Mesendoderm (in vitro differentiated cells): Measurements from ENCODE around the gene CCNL2.
"Not testable (repeated sequence)": the region's sequence is repeated elsewhere in the genome, so short reads cannot be mapped to it uniquely, and the experiment has no call there.

Experiments used
- DNase-seq: peaks from one replicate; pipeline ENCODE4 v3.0.0; 2013
- H2AK5ac ChIP-seq: 2 replicates; pipeline ENCODE4 v1.6.1; 2013; ENCODE audit warnings: low read length, inconsistent platforms
- H2BK120ac ChIP-seq: 2 replicates; pipeline ENCODE4 v1.6.1; 2013; ENCODE audit warnings: low read depth, mild to moderate bottlenecking, low read length, moderate library complexity, mixed read lengths
- H2BK15ac ChIP-seq: replicated peaks from 2 replicates; pipeline ENCODE4 v1.6.1; 2013; ENCODE audit warnings: low read depth, mild to moderate bottlenecking, moderate library complexity
- H2BK5ac ChIP-seq: 2 replicates; pipeline ENCODE4 v1.6.1; 2013; ENCODE audit warnings: low read length, inconsistent platforms
- H3K18ac ChIP-seq: 2 replicates; pipeline ENCODE4 v1.6.1; 2013; ENCODE audit warnings: mild to moderate bottlenecking, low read length, mixed read lengths
- H3K23ac ChIP-seq: one replicate; pipeline ENCODE4 v1.6.1; 2013; ENCODE audit warnings: low read length
- H3K27ac ChIP-seq: 2 replicates; pipeline ENCODE4 v1.5.1; 2013; ENCODE audit warnings: low read depth, mild to moderate bottlenecking, inconsistent platforms, low read length, moderate library complexity
- H3K27me3 ChIP-seq: 2 replicates; pipeline ENCODE4 v1.6.1; 2013; ENCODE audit warnings: low read length, control low read depth, mild to moderate bottlenecking, inconsistent platforms; ENCODE audit not compliant: insufficient read depth, poor library complexity
- H3K36me3 ChIP-seq: 2 replicates; pipeline ENCODE4 v1.6.1; 2013; ENCODE audit warnings: low read length, inconsistent platforms; ENCODE audit not compliant: control insufficient read depth, insufficient read depth
- H3K4ac ChIP-seq: one replicate; pipeline ENCODE4 v1.6.1; 2013; ENCODE audit warnings: low read depth, mild to moderate bottlenecking, low read length, moderate library complexity
- H3K4me1 ChIP-seq: 2 replicates; pipeline ENCODE4 v1.6.1; 2013; ENCODE audit warnings: low read depth, low read length, inconsistent platforms; ENCODE audit not compliant: control insufficient read depth
- H3K4me2 ChIP-seq: 2 replicates; pipeline ENCODE4 v1.6.1; 2013; ENCODE audit warnings: low read length
- H3K4me3 ChIP-seq: 2 replicates; pipeline ENCODE4 v1.5.1; 2013; ENCODE audit warnings: mild to moderate bottlenecking, low read length
- H3K56ac ChIP-seq: one replicate; pipeline ENCODE4 v1.6.1; 2013; ENCODE audit warnings: low read length
- H3K79me1 ChIP-seq: 2 replicates; pipeline ENCODE4 v1.6.1; 2013; ENCODE audit warnings: low read length, inconsistent platforms
- H3K79me2 ChIP-seq: 2 replicates; pipeline ENCODE4 v1.6.1; 2013; ENCODE audit warnings: mild to moderate bottlenecking, low read length; ENCODE audit not compliant: control insufficient read depth, insufficient read depth
- H3K9ac ChIP-seq: 2 replicates; pipeline ENCODE4 v1.6.1; 2013; ENCODE audit warnings: low read length, inconsistent platforms
- H4K5ac ChIP-seq: one replicate; pipeline ENCODE4 v1.6.1; 2013; ENCODE audit warnings: low read length
- H4K8ac ChIP-seq: one replicate; pipeline ENCODE4 v1.6.1; 2013; ENCODE audit warnings: low read depth, mild to moderate bottlenecking, control low read depth, low read length, moderate library complexity
- WGBS: extraction: QIAGEN DNeasy Blood & Tissue Kit; methylation state at CpG from one replicate; pipeline ENCODE4 v1.1.7; 2013; ENCODE audit warnings: low lambda C conversion rate, missing lambda C conversion rate; ENCODE audit not compliant: insufficient coverage; ENCODE audit errors: extremely low coverage; 5-methylcytosine and 5-hydroxymethylcytosine counted together

CCNL2 gene

GRCh38 chr1:1387098-1388077, 11.7 kb downstream of the CCNL2 start:
- Histone ChIP-seq H4K5ac (no peak overlapping the region), H2BK120ac (no peak overlapping the region), H4K8ac (no peak overlapping the region), H2BK5ac (no peak overlapping the region), H2BK15ac (no peak overlapping the region), H3K23ac (no peak overlapping the region), H3K27ac (no peak overlapping the region), H3K4me2 (no peak overlapping the region), H3K36me3 (peaks cover 21% of the 10 kb centered on the region), H2AK5ac (no peak overlapping the region), H3K9ac (no peak overlapping the region), H3K18ac (no peak overlapping the region), H3K56ac (no peak overlapping the region), H3K79me1 (peaks cover 1% of the 10 kb centered on the region), H3K79me2 (no peaks in the 10 kb centered on the region), H3K4me3 (no peak overlapping the region), H3K4ac (no peak overlapping the region), H3K27me3 (no peaks in the 10 kb centered on the region), H3K4me1 (no peaks in the 10 kb centered on the region)
- WGBS = no CpG with 5 or more reads among the region's 50 CpGs
- DNase-seq = no peak

GRCh38 chr1:1385931-1386330, 13.2 kb downstream of the CCNL2 start:
- no peaks in the 10 kb centered on the region for H3K79me2 ChIP-seq
- no peak overlapping the region for H3K9ac ChIP-seq
- H3K27me3 ChIP-seq = no peaks in the 10 kb centered on the region
- no peak overlapping the region for H3K23ac ChIP-seq
- no peak overlapping the region for H3K4me2 ChIP-seq
- H4K5ac ChIP-seq = no peak overlapping the region
- no peak overlapping the region for H2BK120ac ChIP-seq
- H3K4me3 ChIP-seq = no peak overlapping the region
- H2AK5ac ChIP-seq = no peak overlapping the region
- H3K36me3 ChIP-seq = peaks cover 17% of the 10 kb centered on the region
- no CpG with 5 or more reads among the region's 8 CpGs for WGBS
- H3K18ac ChIP-seq = no peak overlapping the region
- no peak overlapping the region for H4K8ac ChIP-seq
- no peak overlapping the region for H3K56ac ChIP-seq
- H3K27ac ChIP-seq = no peak overlapping the region
- no peak overlapping the region for H2BK5ac ChIP-seq
- peaks cover 2% of the 10 kb centered on the region for H3K79me1 ChIP-seq
- DNase-seq = no peak
- no peak overlapping the region for H2BK15ac ChIP-seq
- no peak overlapping the region for H3K4ac ChIP-seq
- H3K4me1 ChIP-seq = no peaks in the 10 kb centered on the region

DNA sequence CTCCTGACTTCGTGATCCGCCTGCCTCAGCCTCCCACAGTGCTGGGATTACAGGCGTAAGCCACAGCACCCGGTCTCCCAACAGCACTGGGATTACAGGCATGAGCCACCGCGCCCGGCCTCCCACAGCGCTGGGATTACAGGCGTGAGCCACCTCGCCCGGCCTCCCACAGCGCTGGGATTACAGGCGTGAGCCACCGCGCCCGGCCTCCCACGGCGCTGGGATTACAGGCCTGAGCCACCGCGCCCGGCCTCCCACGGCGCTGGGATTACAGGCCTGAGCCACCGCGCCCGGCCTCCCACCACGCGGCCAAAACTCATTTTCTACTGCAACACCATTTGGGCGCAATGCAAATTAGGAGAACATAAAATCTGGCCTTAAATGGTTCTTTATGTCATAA, 13.8 kb downstream of the CCNL2 start:
- H3K27ac ChIP-seq, H2BK15ac ChIP-seq, H3K27me3 ChIP-seq, H3K23ac ChIP-seq, H4K5ac ChIP-seq, DNase-seq, H3K4ac ChIP-seq, H3K9ac ChIP-seq, H3K4me3 ChIP-seq, H2BK5ac ChIP-seq, H3K4me1 ChIP-seq, H3K56ac ChIP-seq, H3K18ac ChIP-seq, H4K8ac ChIP-seq, H2AK5ac ChIP-seq, H2BK120ac ChIP-seq, H3K4me2 ChIP-seq, H3K79me1 ChIP-seq, H3K79me2 ChIP-seq: not testable (repeated sequence)
- WGBS = no CpG with 5 or more reads among the region's 29 CpGs
- H3K36me3 ChIP-seq = peaks cover 17% of the 10 kb centered on the region

- Histone ChIP-seq H3K79me2 (no peaks in the 10 kb centered on the region), H3K9ac (no peak overlapping the region), H2AK5ac (no peak overlapping the region), H3K4ac (no peak overlapping the region), H3K18ac (no peak overlapping the region), H3K36me3 (peaks cover 2% of the 10 kb centered on the region), H2BK120ac (no peak overlapping the region), H4K5ac (no peak overlapping the region), H3K27ac (no peak overlapping the region), H3K27me3 (no peaks in the 10 kb centered on the region), H3K56ac (no peak overlapping the region), H3K23ac (no peak overlapping the region), H4K8ac (no peak overlapping the region), H2BK5ac (no peak overlapping the region), H3K4me2 (no peak overlapping the region), H3K79me1 (peaks cover 2% of the 10 kb centered on the region), H3K4me3 (no peak overlapping the region), H3K4me1 (no peaks in the 10 kb centered on the region), H2BK15ac (no peak overlapping the region)
- WGBS = no CpG with 5 or more reads among the region's 8 CpGs
- no peak for DNase-seq
Measured at GRCh38 chr1:1381294-1381693, 17.8 kb downstream of the CCNL2 start.

GRCh38 chr1:1380860-1381259, 18.3 kb downstream of the CCNL2 start:
- Histone ChIP-seq H2BK15ac (no peak overlapping the region), H3K18ac (no peak overlapping the region), H3K4me2 (no peak overlapping the region), H2BK5ac (no peak overlapping the region), H3K23ac (no peak overlapping the region), H3K79me1 (peaks cover 2% of the 10 kb centered on the region), H4K8ac (no peak overlapping the region), H3K9ac (no peak overlapping the region), H3K27ac (no peak overlapping the region), H2BK120ac (no peak overlapping the region), H3K56ac (no peak overlapping the region), H3K4me1 (no peaks in the 10 kb centered on the region), H3K79me2 (no peaks in the 10 kb centered on the region), H3K4me3 (no peak overlapping the region), H3K36me3 (no peaks in the 10 kb centered on the region), H3K4ac (no peak overlapping the region), H3K27me3 (no peaks in the 10 kb centered on the region), H4K5ac (no peak overlapping the region), H2AK5ac (no peak overlapping the region)
- no CpG with 5 or more reads among the region's 16 CpGs for WGBS
- no peak for DNase-seq
